ENCODE results near the gene ZFAND3.

The ZFAND3 gene

GRCh38 chr6:38155144-38155543 is 335.6 kb downstream of the ZFAND3 start:
- DNase-seq (ENCODE audit: extremely low spot score, insufficient read length, low read depth), result no peak
- no peak for FAIRE-seq

GRCh38 chr6:38155621-38156204 is 336.2 kb downstream of the ZFAND3 start:
- DNase-seq (ENCODE audit: extremely low spot score, insufficient read length, low read depth), result no peak
- no peak for FAIRE-seq

- FAIRE-seq (no peak), DNase-seq (ENCODE audit: extremely low spot score, insufficient read length, low read depth) (no peak)
Observed at GRCh38 chr6:38156818-38157565, 337.5 kb downstream of the ZFAND3 start.

GRCh38 chr6:38157905-38158304 is 338.4 kb downstream of the ZFAND3 start:
- no peak for FAIRE-seq
- DNase-seq (ENCODE audit: extremely low spot score, insufficient read length, low read depth), result no peak

- FAIRE-seq (no peak), DNase-seq (ENCODE audit: extremely low spot score, insufficient read length, low read depth) (no peak)
Observed at GRCh38 chr6:38158762-38159350, 339.3 kb downstream of the ZFAND3 start.

GRCh38 chr6:38159596-38159995 is 340.1 kb downstream of the ZFAND3 start:
- no peak for DNase-seq (ENCODE audit: extremely low spot score, insufficient read length, low read depth)
- FAIRE-seq, result no peak

- no peak for FAIRE-seq
- no peak for DNase-seq (ENCODE audit: extremely low spot score, insufficient read length, low read depth)
Observed at GRCh38 chr6:38160831-38161230, 341.3 kb downstream of the ZFAND3 start.

- no peak for DNase-seq (ENCODE audit: extremely low spot score, insufficient read length, low read depth)
Observed at GRCh38 chr6:38161331-38161730, 341.8 kb downstream of the ZFAND3 start.

GRCh38 chr6:38161754-38162492 is 342.4 kb downstream of the ZFAND3 start:
- DNase-seq (ENCODE audit: extremely low spot score, insufficient read length, low read depth), result no peak
- no peak for FAIRE-seq

More at GRCh38 chr6:38161331-38161730, 341.8 kb downstream of the ZFAND3 start:
- FAIRE-seq, result no peak

GRCh38 chr6:38162493-38163185 is 343.1 kb downstream of the ZFAND3 start:
- DNase-seq (ENCODE audit: extremely low spot score, insufficient read length, low read depth) (no peak), FAIRE-seq (no peak)

- no peak for DNase-seq (ENCODE audit: extremely low spot score, insufficient read length, low read depth)
Observed at GRCh38 chr6:38163186-38164130, 343.9 kb downstream of the ZFAND3 start.

GRCh38 chr6:38164131-38164481 is 344.6 kb downstream of the ZFAND3 start:
- no peak for DNase-seq (ENCODE audit: extremely low spot score, insufficient read length, low read depth)
- no peak for FAIRE-seq

More at GRCh38 chr6:38163186-38164130, 343.9 kb downstream of the ZFAND3 start:
- no peak for FAIRE-seq

GRCh38 chr6:38164671-38165108 is 345.2 kb downstream of the ZFAND3 start:
- no peak for DNase-seq (ENCODE audit: extremely low spot score, insufficient read length, low read depth)
- FAIRE-seq, result no peak

- DNase-seq (ENCODE audit: extremely low spot score, insufficient read length, low read depth) (no peak), FAIRE-seq (no peak)
Observed at GRCh38 chr6:38166411-38167240, 347.1 kb downstream of the ZFAND3 start.

- no peak for FAIRE-seq
- no peak for DNase-seq (ENCODE audit: extremely low spot score, insufficient read length, low read depth)
Observed at GRCh38 chr6:38167598-38167997, 348.1 kb downstream of the ZFAND3 start.

- FAIRE-seq (no peak), DNase-seq (ENCODE audit: extremely low spot score, insufficient read length, low read depth) (no peak)
Observed at GRCh38 chr6:38168126-38168525, 348.6 kb downstream of the ZFAND3 start.

- FAIRE-seq, result no peak
- no peak for DNase-seq (ENCODE audit: extremely low spot score, insufficient read length, low read depth)
Observed at GRCh38 chr6:38168699-38169098, 349.2 kb downstream of the ZFAND3 start.

Measured in GM18507 (cell line).